Kidney epithelial cell (primary cell): Measurements from ENCODE around the gene NDUFV2. TPM values are rescaled to one million over a fixed set of nuclear protein-coding genes. Genes with fewer than 3 reads are reported as not detected.

ENCODE experiments used
- DNase-seq: peaks from one replicate; pipeline ENCODE4 v3.0.0-alpha.2; 2010; ENCODE audit warnings: low read depth
- H3K27me3 ChIP-seq: 2 replicates; pipeline ENCODE4 v1.6.0; 2011; ENCODE audit warnings: low read length; ENCODE audit not compliant: control insufficient read depth, insufficient read depth
- H3K36me3 ChIP-seq: 2 replicates; pipeline ENCODE4 v1.5.1; 2011; ENCODE audit warnings: low read length; ENCODE audit not compliant: control insufficient read depth, insufficient read depth
- H3K4me3 ChIP-seq: 2 replicates; pipeline ENCODE4 v1.5.1; 2011; ENCODE audit warnings: low read depth, mild to moderate bottlenecking, control low read depth, low read length
- CTCF ChIP-seq: IDR thresholded peaks from 2 replicates; pipeline ENCODE4 v1.5.1; 2011; ENCODE audit warnings: mild to moderate bottlenecking, moderate library complexity, low read length, control low read depth, inconsistent platforms; ENCODE audit not compliant: insufficient read depth, poor library complexity, severe bottlenecking
- total RNA-seq: library from RNA; depleted of rRNA; stranded (reverse); fragments of >200 nt; gene quantifications from 2 replicates; pipeline ENCODE4 v1.2.3, GENCODE V29; 2015

The NDUFV2 gene
- total RNA-seq, 1 donor from 2014 or later = 93.3 TPM

GRCh38 chr18:9068346-9068745 is 34.2 kb upstream of the NDUFV2 start:
- no peak for TF ChIP-seq CTCF
- no peak overlapping the region for H3K4me3 ChIP-seq
- H3K27me3 ChIP-seq = no peaks in the 10 kb centered on the region
- no peaks in the 10 kb centered on the region for H3K36me3 ChIP-seq
- no peak for DNase-seq

GRCh38 chr18:9069601-9070000 is 32.9 kb upstream of the NDUFV2 start:
- no peak for TF ChIP-seq CTCF
- no peaks in the 10 kb centered on the region for H3K27me3 ChIP-seq
- DNase-seq = no peak
- H3K36me3 ChIP-seq = no peaks in the 10 kb centered on the region
- H3K4me3 ChIP-seq = no peak overlapping the region

DNA sequence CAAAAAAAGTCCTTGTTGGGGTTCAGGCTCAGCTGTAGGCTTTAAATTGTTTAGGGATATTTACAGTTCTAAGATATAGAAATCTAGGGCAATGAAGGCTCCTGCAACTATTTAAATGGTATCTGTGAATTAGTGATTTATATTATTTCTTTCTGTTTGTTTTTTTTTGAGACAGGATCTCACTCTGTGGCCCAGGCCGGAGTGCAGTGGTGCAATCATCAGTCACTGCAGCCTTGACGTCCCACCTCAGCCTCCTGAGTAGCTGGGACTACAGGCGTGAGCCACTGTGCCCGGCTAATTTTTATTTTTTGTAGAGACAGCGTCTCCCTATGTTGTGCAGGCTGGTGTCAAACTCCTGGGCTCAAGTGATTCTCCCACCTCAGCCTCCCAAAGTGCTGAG is 32.3 kb upstream of the NDUFV2 start:
- no peak for TF ChIP-seq CTCF
- DNase-seq = no peak
- Histone ChIP-seq H3K36me3 (no peaks in the 10 kb centered on the region), H3K4me3 (no peak overlapping the region), H3K27me3 (no peaks in the 10 kb centered on the region)

DNA sequence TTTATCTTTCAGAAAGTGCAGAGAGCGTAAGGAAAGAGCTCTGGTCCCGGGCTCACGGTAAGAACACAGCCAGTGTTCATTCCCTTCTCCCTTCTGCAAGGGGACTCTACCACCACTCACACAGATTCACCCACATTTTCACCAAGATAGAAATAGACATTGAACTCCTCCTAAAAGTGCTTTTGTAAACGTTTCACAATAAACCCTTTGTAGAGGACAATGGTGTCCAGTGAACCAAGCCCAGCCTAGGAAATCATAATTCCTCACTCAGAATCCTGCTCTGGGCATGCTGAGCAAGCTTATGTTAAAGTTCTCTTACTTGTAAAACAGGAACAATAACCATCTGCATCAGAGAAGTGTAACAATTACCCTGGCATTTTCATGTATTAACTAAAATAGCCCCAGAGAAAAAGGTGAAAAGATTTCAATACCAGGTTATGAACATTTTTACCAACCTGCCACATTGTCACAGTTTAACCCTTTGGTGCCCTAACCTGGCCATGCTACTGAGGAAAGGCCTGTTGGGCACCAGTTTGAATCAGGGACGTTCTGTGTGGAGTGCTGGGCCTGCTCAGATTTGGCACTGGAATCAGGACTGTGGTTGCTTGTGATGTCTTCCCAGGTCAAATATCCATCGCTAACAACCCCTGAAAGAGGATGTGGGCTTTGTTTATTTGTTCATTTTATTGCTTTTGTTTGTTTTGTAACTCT is 22.5 kb upstream of the NDUFV2 start:
- H3K27me3 ChIP-seq = no peaks in the 10 kb centered on the region
- no peak for TF ChIP-seq CTCF
- no peak overlapping the region for H3K4me3 ChIP-seq
- no peak for DNase-seq
- no peaks in the 10 kb centered on the region for H3K36me3 ChIP-seq

DNA sequence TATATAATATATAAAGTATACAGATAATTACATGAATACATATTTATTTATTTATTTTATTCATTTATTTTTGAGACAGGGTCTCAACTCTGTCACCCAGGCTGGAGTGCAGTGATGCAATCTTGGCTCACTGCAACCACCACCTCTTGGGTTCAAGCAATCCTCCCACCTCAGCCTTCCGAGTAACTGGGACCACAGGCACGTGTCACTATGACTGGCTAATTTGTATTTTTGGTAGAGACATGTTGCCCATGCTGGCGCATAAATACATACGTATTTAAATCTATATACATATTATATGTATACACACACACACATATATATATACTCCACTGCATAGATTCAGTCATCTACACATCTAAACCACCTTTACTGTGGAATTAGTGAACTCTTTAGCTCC is 20.6 kb upstream of the NDUFV2 start:
- Histone ChIP-seq H3K27me3 (no peaks in the 10 kb centered on the region), H3K36me3 (no peaks in the 10 kb centered on the region), H3K4me3 (no peak overlapping the region)
- no peak for DNase-seq
- TF ChIP-seq CTCF = no peak
